ENCODE measurements around the gene DRD3.

The DRD3 gene

GRCh38 chr3:114178770-114179368, at the start of gene DRD3:
DRD3 (minus strand) TSS chr3:114179052; CDS start chr3:114171992, 7,060 bp downstream.
- DNase-seq, result peak in 2 of 3 donors; percentile 39

GRCh38 chr3:114227076-114227475, 48.2 kb upstream of the DRD3 start:
- DNase-seq, result no peak

- no peak for DNase-seq
Measured at GRCh38 chr3:114226313-114226712, 47.5 kb upstream of the DRD3 start.

- peak in 1 of 3 donors; percentile 25 for DNase-seq
Measured at GRCh38 chr3:114223143-114223542, 44.3 kb upstream of the DRD3 start.

- DNase-seq, result no peak
Measured at GRCh38 chr3:114221881-114222264, 43.0 kb upstream of the DRD3 start.

GRCh38 chr3:114221165-114221880, 42.5 kb upstream of the DRD3 start:
- no peak for DNase-seq

- no peak for DNase-seq
Measured at GRCh38 chr3:114219741-114220140, 40.9 kb upstream of the DRD3 start.

- DNase-seq, result no peak
Measured at GRCh38 chr3:114218578-114219185, 39.8 kb upstream of the DRD3 start.

GRCh38 chr3:114218006-114218405, 39.2 kb upstream of the DRD3 start:
- DNase-seq, result no peak

GRCh38 chr3:114217266-114217665, 38.4 kb upstream of the DRD3 start:
- no peak for DNase-seq

- DNase-seq, result no peak
Measured at GRCh38 chr3:114216186-114216970, 37.5 kb upstream of the DRD3 start.

GRCh38 chr3:114214542-114215341, 35.9 kb upstream of the DRD3 start:
- no peak for DNase-seq

GRCh38 chr3:114213627-114214541, 35.0 kb upstream of the DRD3 start:
- DNase-seq, result peak; percentile 85 to 95 (median 91)

GRCh38 chr3:114213292-114213626, 34.4 kb upstream of the DRD3 start:
- no peak for DNase-seq

GRCh38 chr3:114212646-114213045, 33.8 kb upstream of the DRD3 start:
- DNase-seq, result no peak

GRCh38 chr3:114207768-114208167, 28.9 kb upstream of the DRD3 start:
- no peak for DNase-seq

GRCh38 chr3:114206342-114206741, 27.5 kb upstream of the DRD3 start:
- DNase-seq, result no peak

GRCh38 chr3:114205541-114205940, 26.7 kb upstream of the DRD3 start:
- DNase-seq, result no peak

GRCh38 chr3:114194750-114195149, 15.9 kb upstream of the DRD3 start:
- DNase-seq, result no peak

GRCh38 chr3:114192136-114192535, 13.3 kb upstream of the DRD3 start:
- no peak for DNase-seq

GRCh38 chr3:114186501-114186900, 7.6 kb upstream of the DRD3 start:
- DNase-seq, result no peak

- DNase-seq, result peak in 2 of 3 donors; percentile 12 to 19
Measured at GRCh38 chr3:114179575-114179974, 723 bp upstream of the DRD3 start.
